PFSK-1 (cell line): ENCODE results near the gene ANKRD34A.

Experiments used
- FOXP2 ChIP-seq: optimal IDR thresholded peaks from 2 replicates; pipeline ENCODE3; 2011; ENCODE audit warnings: borderline replicate concordance, control low read depth, inconsistent platforms; ENCODE audit not compliant: insufficient read depth; ENCODE audit errors: extremely low read length, extremely low read depth
- POLR2AphosphoS5 ChIP-seq: IDR thresholded peaks from 2 replicates; pipeline ENCODE4 v1.6.1; 2012; ENCODE audit warnings: low read depth, mild to moderate bottlenecking, control low read depth, low read length, moderate library complexity
- SIN3A ChIP-seq: IDR thresholded peaks from 2 replicates; pipeline ENCODE4 v1.6.1; 2012; ENCODE audit warnings: mild to moderate bottlenecking, low read length, moderate library complexity, borderline replicate concordance; ENCODE audit not compliant: insufficient read depth
- TAF1 ChIP-seq: IDR thresholded peaks from 2 replicates; pipeline ENCODE4 v1.6.1; 2012; ENCODE audit warnings: low read length, control low read depth, borderline replicate concordance; ENCODE audit not compliant: insufficient read depth
- TF ChIP-seq, protein P1 (sequence below), 2 experiments: IDR thresholded peaks; 2 replicates each; pipeline versions ENCODE4 v1.6.1 to v1.8.0; 2011 to 2012; ENCODE audit warnings: low read depth in 2 of 2, low read length in 2 of 2, control low read depth in 1 of 2, inconsistent platforms in 1 of 2, mild to moderate bottlenecking in 1 of 2, moderate library complexity in 1 of 2; ENCODE audit not compliant: insufficient read depth in 1 of 2

DNA sequence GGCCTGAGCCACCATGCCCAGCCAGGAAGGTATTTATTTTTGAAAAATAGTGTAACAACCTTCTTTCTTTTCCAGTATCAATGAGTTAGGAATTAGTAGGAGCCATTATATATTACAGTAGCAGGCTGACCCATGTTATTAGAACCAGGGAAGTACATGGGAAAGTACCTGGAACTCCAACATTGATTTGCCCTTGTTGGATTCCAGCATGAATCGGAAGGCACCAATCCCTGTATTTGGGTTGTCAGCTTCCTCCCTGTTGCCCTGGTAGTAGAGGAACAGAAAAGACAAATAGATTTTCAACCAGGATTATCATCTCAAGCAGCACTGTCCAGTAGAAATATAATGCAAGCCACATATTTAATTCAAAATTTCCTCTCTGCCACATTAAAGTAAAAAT lies 26.9 kb downstream of the ANKRD34A start:
- no peak for TF ChIP-seq SIN3A
- TF ChIP-seq TAF1: no peak
- no peak for TF ChIP-seq FOXP2
- TF ChIP-seq POLR2AphosphoS5: no peak
- TF ChIP-seq, protein P1, sequence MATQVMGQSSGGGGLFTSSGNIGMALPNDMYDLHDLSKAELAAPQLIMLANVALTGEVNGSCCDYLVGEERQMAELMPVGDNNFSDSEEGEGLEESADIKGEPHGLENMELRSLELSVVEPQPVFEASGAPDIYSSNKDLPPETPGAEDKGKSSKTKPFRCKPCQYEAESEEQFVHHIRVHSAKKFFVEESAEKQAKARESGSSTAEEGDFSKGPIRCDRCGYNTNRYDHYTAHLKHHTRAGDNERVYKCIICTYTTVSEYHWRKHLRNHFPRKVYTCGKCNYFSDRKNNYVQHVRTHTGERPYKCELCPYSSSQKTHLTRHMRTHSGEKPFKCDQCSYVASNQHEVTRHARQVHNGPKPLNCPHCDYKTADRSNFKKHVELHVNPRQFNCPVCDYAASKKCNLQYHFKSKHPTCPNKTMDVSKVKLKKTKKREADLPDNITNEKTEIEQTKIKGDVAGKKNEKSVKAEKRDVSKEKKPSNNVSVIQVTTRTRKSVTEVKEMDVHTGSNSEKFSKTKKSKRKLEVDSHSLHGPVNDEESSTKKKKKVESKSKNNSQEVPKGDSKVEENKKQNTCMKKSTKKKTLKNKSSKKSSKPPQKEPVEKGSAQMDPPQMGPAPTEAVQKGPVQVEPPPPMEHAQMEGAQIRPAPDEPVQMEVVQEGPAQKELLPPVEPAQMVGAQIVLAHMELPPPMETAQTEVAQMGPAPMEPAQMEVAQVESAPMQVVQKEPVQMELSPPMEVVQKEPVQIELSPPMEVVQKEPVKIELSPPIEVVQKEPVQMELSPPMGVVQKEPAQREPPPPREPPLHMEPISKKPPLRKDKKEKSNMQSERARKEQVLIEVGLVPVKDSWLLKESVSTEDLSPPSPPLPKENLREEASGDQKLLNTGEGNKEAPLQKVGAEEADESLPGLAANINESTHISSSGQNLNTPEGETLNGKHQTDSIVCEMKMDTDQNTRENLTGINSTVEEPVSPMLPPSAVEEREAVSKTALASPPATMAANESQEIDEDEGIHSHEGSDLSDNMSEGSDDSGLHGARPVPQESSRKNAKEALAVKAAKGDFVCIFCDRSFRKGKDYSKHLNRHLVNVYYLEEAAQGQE (IDR thresholded peaks at IDR 0.05; ENCODE audit: insufficient read depth in 1 of 2, low read depth in 2 of 2, low read length in 2 of 2): no peak
